GM21447 (cell line): ENCODE results near the gene TMEM97.
A peak's percentile ranks its signal among the peaks of the same experiment; 100 is the strongest.
"Not testable (repeated sequence)": the region's sequence is repeated elsewhere in the genome, so short reads cannot be mapped to it uniquely, and the experiment has no call there.

Experiments
- ATAC-seq: cut with Tn5 transposase; IDR thresholded peaks from one replicate; pipeline ENCODE4 v1.9.1; 2021; ENCODE audit not compliant: unreplicated experiment

TMEM97 gene

DNA sequence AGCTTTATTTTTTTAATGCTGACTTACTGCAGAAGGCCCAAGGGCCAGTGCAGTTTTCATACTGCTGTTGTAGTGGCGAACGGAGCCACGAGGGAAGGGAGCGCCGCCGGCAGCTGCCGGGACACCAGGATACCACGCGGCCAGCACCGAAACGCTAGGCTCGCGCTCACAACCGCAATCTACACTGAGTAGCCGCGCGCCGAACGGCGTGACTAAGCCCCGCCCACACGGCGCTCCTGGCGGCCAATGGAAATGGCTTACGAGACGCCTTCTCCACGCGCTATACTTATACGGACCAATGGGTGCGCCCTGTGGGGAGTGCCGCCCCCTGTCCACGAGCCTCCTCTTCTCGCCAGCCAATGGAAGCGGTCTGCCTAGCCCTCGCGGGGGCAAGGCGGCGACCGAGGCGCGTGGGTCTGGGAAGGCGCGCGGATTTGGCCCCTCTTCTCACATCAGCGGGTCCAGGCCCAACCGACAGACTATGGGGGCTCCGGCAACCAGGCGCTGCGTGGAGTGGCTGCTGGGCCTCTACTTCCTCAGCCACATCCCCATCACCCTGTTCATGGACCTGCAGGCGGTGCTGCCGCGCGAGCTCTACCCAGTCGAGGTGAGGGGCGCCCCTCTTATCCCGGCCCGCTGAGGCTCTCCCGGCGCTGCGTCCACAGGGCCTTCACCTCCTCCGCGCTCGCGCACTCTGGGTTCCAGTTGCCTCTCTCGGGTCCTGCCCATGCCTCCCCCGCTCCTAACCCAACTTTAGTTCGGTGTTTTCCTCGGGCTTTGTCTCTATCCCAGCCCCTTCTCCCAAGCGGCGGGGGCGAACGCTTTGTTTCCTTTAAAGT is at the start of gene TMEM97:
TMEM97 (plus strand) TSS at position 442 of the 839 bp plus-strand sequence; CDS start at position 482, 40 bp downstream.
- peak; percentile 95 for ATAC-seq

DNA sequence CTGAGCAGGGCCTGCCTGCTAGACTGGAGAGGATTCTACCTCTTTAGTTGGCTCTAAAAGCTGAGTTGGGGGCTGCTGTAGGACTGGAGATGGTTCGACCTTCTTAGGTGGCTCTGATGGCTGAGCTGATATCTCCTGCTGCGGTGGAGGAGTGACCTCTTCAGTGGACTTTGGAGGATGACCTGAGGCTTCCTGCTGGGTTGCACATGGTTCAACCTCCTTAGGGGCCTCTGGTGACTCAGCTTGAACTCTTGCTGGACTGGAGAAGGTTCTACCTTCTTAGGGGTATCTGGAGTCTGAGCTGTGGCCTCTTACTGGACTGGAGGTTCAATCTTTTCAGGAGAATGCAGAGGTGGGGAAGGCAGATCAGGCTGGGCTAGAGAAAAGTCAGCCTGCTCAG is 48.9 kb upstream of the TMEM97 start:
- no peak for ATAC-seq

DNA sequence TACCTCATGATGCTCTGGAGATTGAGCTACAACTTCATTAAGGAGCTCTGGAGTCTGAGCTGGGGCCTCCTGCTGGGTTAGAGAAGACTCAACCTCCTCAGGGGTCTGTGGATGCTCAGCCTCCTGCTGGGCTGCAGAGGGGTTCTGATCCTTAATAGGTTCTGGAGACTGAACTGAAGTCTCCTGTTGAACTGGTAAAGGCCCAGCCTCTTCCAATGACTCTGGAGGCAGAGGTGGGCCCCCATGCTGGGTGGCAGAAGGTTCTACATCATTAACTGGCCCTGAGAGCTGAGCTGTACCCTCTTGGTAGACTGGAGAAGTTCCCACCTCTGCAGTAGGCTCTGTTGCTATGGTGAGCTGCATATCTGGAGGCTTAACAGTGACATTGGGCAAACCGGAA is 48.1 kb upstream of the TMEM97 start:
- no peak for ATAC-seq

DNA sequence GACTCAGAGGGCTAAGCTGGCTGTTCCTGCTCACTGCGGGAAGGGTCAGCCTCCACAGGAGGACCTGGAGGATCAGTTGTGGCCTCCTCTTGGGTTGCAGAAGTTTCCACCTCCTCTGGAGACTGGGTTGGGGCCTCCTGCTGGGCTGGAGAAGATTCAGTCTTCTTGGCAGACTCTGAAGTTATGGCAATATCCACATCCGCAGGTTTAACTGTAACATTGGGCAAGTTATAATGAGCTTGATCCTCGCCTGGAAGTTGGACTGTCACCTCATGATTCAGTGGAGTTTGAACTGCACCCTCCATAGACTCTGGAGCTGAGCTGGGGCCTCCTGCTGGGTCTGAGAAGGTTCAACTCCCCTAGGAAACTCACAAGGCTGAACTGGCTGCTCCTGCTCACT is 47.6 kb upstream of the TMEM97 start:
- no peak for ATAC-seq

DNA sequence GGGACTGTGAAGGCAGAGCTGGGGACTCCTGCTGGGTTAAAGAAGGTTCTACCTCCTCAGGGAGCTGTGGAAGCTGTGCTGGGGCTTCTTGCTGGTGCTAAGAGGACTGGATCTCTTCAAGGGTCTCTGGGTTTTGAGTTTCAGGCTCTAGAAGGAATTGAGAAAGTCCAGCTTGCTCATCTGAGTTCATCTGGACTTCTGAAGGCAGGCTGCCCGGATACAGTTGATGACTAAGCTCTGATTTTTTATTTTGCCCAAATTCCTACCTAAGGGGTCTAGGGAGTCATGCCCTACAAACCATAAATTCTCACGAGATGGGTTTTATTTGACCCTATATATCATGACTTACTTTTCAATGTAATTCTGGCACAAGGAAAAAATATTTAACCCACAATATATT is 46.8 kb upstream of the TMEM97 start:
- no peak for ATAC-seq

DNA sequence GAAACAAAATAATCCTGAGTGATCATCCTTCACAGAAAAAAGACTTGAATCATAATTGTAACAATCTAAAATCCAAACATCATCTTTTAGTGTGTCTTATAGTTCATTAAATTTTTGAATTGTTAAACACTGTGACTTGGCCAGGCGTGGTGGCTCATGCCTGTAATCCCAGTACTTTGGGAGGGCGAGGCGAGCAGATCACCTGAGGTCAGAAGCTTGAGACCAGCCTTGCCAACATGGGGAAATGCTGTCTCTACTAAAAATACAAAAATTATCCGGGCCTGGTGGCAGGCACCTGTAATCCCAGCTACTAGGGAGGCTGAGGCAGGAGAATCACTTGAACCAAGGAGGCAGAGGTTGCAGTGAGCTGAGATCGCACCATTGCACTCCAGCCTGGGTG is 45.7 kb upstream of the TMEM97 start:
- ATAC-seq, result not testable (repeated sequence)

DNA sequence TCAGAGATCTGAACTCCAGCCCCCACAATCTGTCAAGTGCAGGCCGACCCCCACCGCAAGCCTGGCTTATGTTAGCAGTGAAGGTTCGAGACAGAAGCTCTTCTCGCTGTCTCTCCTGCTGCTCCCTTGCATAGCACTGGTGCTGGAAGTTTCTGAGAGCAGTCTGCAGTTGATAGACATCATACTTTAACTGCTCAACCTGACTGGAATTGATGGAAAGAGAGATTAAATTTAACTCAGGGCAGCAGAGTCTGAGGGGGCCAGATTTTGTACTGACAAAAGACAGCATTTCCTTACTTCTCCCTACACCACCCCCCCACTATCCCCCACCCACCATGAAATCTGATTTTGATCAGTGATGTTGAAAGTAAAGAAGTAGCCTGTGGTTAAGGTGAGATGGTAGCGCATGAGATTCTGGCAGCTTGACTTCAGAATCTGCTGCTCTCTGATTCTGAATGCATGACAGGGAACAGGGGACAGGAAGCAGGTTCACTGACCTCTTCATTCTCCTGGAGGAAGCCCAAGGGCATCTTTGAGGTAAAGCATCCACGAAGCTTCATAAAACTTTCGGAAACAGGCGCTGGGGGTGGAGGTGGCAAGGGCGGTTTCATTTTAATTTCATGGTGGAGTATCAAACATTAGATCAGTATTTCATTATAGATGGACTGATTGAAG is 44.3 kb upstream of the TMEM97 start:
- no peak for ATAC-seq

DNA sequence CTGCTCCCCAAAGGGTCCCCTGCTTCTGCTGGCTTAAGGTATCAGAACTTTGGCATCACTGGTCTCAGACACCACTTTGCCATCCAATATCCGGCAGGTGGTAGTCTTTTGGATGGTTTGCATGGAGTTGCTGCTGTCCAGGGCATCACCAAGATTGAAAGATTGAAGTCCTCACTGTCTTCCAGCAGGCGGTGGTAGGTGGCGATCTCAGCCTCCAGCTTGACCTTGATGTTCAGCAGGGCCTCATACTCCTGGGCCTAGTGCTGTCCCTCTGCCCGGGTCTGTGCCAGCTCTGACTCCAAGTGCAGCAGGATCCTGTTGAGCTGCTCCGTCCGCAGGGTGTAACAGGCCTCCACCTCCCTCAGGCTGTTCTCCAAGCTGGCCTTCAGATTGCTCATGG is 43.0 kb upstream of the TMEM97 start:
- no peak for ATAC-seq

DNA sequence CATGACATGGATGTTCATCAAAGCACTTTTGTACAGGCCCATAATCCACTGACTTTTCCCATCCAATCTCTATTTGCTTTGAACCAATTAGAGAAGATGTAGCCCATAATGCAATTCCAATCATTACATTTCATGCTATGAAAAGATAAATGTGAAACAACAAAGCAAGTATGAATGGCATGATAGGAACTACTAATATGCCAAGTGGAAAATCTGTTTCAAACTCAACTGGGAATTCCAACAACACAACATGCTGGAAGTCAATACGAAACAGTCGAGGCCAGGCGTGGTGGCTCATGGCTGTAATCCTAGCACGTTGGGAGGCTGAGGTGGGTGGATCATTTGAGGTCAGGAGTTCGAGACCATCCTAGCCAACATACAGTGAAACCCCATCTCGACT is 39.6 kb upstream of the TMEM97 start:
- ATAC-seq, result no peak

DNA sequence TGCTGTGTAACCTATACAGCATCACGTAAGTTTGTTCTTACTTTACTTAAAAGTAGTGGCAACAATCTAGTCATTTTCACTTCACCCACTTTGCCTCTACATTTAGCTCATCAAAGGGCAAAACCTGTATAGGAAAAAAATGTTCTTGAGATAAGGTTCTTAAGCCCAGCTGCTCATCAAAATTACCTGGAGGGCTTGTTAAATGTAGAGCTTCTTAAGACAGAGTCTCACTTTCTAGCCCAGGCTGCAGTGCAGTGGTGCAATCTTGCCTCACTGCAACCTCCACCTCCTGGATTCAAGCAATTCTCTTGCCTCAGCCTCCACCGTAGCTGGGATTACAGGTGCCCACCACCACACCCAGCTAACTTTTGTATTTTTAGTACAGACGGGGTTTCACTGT is 38.2 kb upstream of the TMEM97 start:
- ATAC-seq, result no peak

DNA sequence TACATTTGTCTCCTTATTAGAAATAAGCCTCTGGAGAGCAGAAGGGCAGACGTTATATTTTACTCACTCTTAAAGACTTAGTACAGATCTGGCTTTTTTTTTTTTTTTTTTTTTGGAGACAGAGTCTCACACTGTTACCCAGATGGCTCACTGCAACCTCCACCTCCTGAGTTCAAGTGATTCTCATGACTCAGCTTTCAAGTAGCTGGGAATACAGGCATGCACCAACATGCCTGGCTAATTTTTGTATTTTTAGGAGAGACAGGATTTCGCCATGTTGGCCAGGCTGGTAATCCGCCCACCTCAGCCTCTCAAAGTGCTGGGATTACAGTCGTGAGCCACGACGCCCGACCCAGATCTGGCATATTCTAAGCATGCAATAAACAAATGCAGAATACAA is 36.4 kb upstream of the TMEM97 start:
- no peak for ATAC-seq

DNA sequence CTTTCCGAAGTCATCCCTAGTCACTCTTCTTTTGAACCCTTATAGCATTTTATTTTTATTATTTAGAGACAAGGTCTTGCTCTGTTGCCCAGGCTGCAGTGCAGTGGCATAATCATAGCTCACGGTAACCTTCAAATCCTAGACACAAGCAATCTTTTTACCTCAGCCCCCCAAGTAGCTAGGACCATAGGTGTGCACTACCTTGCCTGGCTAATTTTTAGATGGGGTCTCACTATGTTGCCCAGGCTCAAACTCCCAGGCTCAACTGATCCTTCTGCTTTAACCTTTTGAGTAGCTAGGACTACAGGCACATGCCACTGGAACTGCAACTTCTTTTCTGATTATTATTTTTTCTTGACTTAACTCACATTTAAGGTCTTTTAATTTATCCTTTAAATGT is 33.0 kb upstream of the TMEM97 start:
- no peak for ATAC-seq

DNA sequence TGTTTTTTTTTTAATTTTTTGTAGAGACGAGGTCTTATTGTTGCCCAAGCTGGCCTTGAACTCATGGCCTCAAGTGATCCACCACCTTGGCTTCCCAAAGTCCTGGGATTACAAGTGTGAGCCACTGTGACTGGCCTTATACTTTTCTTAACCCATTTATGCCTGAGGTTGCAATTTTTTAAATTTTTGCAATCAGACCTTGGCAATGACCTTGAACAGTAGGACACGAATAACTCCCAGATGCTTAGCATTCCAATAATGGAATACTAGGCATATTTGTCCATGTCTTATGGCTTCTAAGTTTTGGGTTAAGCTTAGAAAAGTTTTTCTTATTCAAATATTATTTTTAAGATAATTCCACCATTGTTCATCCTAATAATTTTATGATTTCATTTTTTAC is 28.3 kb upstream of the TMEM97 start:
- ATAC-seq, result no peak

DNA sequence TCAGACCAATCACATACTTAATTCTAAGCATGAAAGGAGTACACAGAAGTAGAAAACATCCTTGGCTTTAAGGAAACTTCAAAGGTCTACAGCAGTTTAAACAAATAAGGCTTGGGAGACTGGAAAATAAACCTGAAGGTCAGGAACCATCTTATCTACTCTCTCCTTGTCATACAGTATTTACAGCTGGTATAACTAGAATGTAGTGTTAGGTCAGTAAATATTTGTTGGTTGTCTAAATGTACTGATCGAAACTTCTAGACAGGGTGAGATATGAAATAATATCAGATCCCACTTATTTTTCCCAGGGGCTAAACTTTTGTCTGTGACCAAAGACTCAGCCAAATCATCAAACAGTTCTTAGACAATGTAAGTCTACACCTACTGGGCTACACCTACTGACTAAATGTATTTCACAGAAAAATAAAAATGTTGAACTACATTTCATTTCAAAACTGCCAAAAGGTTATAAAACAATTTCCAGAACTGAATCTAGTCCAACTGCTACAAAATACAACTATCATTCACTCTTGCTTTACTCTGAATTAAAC is 27.1 kb upstream of the TMEM97 start:
- ATAC-seq, result no peak

DNA sequence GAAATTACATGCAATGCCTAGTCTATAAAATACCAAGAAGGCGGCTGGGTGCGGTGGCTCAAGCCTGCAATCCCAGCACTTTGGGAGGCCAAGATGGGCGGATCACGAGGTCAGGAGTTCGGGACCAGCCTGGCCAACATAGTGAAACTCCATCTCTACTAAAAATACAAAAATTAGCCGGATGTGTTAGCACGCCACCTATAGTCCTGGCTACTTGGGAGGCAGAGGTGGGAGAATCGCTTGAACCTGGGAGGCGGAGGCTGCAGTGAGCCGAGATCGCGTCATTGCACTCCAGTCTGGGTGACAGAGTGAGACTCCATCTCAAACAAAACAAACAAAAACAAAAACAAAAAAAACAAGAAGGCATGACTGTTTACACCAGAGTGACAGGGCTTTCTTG is 26.1 kb upstream of the TMEM97 start:
- not testable (repeated sequence) for ATAC-seq

DNA sequence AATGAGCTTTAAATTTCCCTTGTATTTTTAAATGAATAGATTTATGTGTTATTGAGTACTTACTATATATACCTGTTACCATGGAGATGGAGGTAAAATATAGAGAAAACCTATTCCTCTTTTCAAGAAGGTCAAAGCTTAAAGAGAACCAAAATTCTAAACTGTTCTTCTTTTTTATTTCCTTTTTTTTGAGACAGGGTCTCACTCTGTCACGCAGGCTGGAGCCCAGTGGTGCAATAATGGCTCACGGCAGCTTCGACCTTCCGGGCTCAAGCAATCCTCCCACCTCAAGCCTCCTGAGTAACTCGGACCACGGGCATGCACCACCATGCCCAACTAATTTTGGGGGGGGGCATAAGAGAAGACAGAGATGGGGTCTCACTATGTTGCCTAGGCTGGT is 25.0 kb upstream of the TMEM97 start:
- ATAC-seq, result no peak

DNA sequence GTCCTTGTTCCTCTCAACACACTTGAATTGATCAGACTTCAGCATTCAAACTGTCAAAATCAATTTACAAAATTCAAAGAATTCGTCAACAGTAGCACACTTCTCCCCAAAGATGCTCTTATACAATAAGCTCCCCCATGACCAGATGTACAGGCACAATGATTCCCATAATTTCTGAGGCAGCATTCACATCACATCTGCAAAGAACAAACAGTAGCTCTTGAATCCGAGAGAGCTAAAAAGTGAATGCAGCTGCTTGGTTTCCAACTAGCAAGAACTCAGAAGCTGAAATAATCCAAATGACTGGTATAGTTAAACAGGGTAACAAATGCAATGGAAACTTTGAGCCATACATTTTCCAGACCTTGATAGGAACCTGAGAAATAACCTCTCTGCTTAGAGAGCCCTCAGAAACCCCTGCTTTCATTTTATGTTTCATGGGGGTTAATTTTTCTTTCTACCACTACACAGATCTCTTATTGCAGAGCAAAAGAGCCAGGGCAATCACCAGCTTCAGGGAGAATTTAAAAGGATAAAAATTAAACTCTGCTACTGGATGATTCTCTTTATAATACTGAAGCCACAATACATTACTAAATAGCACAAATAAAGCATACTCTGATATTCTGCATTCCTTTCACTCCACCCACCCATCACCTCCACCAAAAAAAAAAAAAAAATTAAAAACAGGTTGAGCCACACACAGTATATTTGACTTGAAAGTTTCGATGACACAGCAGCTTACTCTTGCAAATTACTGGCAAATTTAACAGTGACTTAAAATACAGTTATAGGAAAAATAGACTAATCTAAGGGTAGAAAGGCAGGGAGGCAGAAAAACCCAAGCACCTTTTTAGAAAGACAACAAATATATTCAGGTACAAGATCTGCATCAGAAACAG is 23.1 kb upstream of the TMEM97 start:
- no peak for ATAC-seq

DNA sequence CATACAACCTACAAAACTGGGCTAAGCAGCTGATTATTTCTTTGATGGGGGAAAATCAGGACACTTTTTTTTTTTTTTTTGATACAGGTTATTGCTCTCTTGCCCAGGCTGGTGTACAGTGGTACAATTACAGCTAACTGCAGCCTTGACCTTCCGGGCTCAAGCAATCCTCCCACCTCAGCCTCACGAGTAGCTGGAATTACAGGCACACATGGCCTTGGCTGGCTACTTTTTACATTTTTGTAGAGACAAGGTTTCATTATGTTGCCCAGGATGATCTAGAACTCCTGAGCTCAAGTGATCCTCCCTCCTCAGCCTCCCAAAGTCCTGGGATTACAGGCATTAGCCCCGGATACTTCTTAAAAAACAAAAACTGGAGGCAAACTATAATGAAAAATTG is 20.6 kb upstream of the TMEM97 start:
- ATAC-seq, result no peak

DNA sequence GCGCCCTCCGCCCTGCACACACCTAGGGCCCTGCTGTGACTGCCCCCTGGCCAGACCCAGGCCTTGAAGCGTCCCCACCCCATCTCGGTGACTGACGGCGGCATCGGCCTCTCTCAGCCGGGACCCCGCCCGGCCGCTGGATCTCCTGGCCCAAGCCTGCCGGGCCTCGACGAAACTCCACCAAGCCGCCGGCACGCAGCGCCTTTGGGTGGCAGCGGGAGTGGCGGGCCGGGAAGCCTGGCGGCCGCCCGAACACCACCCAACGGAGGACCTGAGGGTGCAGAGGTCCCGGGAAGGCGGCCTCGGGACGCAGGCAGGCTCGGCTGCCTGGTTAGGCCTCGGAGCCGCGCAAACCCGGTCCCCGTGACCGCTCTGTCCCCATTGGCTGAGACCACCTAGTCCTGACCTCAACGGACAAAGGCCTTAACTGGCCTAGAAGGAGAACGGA is 12.0 kb upstream of the TMEM97 start:
- no peak for ATAC-seq

DNA sequence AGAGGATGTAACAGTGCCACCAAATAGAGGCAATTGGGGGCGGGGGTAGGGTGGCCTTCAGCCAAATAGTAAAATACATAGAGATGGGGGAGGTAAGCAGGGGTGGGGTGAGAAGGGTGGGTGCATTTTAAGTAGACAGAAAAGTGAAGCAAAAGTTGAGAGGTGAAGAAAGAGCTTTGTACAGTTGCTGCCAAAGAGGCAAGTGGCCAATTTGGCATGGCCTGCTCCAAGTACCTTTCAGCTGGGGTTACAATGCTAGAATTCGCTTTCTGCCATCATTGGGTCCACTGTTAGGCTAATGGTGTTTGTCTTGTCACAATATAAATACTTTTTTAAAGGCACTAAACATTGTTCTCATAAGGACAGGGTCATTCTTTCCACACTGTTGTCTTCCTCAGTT is 5.2 kb upstream of the TMEM97 start:
- ATAC-seq, result no peak
